Posterior cingulate gyrus (tissue), 11 donors: Measurements from ENCODE around the gene WDR37.
"Not testable (repeated sequence)": the region's sequence is repeated elsewhere in the genome, so short reads cannot be mapped to it uniquely, and the experiment has no call there.

Experiments used
- DNase-seq, 10 donors: peaks; one replicate each; pipeline versions ENCODE4 v3.0.0 to v3.0.0-alpha.2; 2020 to 2021; ENCODE audit warnings: mixed read lengths in 3 of 10
- intact Hi-C: fragments of 100-400 bp; cut with DNase I; formaldehyde crosslinking; loops from one replicate; pipeline ENCODE4 v1.15.1; 2023

Gene WDR37

GRCh38 chr10:1056326-1057105 lies at the start of gene WDR37:
Gene WDR37, plus strand, starts transcription at chr10:1056385. Its CDS starts 15,771 bp downstream, at chr10:1072156.
- intact Hi-C loops, result loop anchor here (2.0 kb wide), 1 partner anchor 68 kb away; the partner anchor contains the start of gene GTPBP4
- peak; percentile 85 to 98 (median 88) for DNase-seq

- no peak for DNase-seq
Measured at GRCh38 chr10:1006573-1006972, 49.6 kb upstream of the WDR37 start.

GRCh38 chr10:1007583-1007982 lies 48.6 kb upstream of the WDR37 start:
- no peak for DNase-seq
- intact Hi-C loops, result no loop called here

More at GRCh38 chr10:1006573-1006972, 49.6 kb upstream of the WDR37 start:
- intact Hi-C loops, result no loop called here

- intact Hi-C loops, result no loop called here
- DNase-seq, result peak in 1 of 10 donors; percentile 77
Measured at GRCh38 chr10:1009071-1009494, 47.1 kb upstream of the WDR37 start.

- intact Hi-C loops, DNase-seq: not testable (repeated sequence)
Measured at GRCh38 chr10:1009947-1010346, 46.2 kb upstream of the WDR37 start.

- intact Hi-C loops, result no loop called here
- DNase-seq, result no peak
Measured at GRCh38 chr10:1010703-1011102, 45.5 kb upstream of the WDR37 start.

GRCh38 chr10:1011696-1012095 lies 44.5 kb upstream of the WDR37 start:
- intact Hi-C loops, result no loop called here
- DNase-seq, result no peak

GRCh38 chr10:1015688-1016087 lies 40.5 kb upstream of the WDR37 start:
- DNase-seq, result no peak

GRCh38 chr10:1019362-1019761 lies 36.8 kb upstream of the WDR37 start:
- intact Hi-C loops, result no loop called here
- no peak for DNase-seq

More at GRCh38 chr10:1015688-1016087, 40.5 kb upstream of the WDR37 start:
- intact Hi-C loops, result no loop called here

GRCh38 chr10:1020460-1020859 lies 35.7 kb upstream of the WDR37 start:
- intact Hi-C loops, result no loop called here
- no peak for DNase-seq

GRCh38 chr10:1020958-1021357 lies 35.2 kb upstream of the WDR37 start:
- no peak for DNase-seq
- intact Hi-C loops, result no loop called here

GRCh38 chr10:1022413-1022812 lies 33.8 kb upstream of the WDR37 start:
- peak in 8 of 10 donors; percentile 27 to 96 (median 63) for DNase-seq
- intact Hi-C loops, result no loop called here

GRCh38 chr10:1024103-1024502 lies 32.1 kb upstream of the WDR37 start:
- intact Hi-C loops, result no loop called here

GRCh38 chr10:1025683-1026082 lies 30.5 kb upstream of the WDR37 start, which contains the start of gene IDI2:
Gene IDI2, minus strand, starts transcription at chr10:1025859. Its CDS starts 1,136 bp downstream, at chr10:1024723.
- no peak for DNase-seq
- intact Hi-C loops, result no loop called here

More at GRCh38 chr10:1024103-1024502, 32.1 kb upstream of the WDR37 start:
- no peak for DNase-seq

- DNase-seq, result no peak
- intact Hi-C loops, result no loop called here
Measured at GRCh38 chr10:1026578-1026977, 29.6 kb upstream of the WDR37 start.

- intact Hi-C loops, result no loop called here
Measured at GRCh38 chr10:1029838-1030237, 26.3 kb upstream of the WDR37 start.

GRCh38 chr10:1033601-1034000 lies 22.6 kb upstream of the WDR37 start:
- intact Hi-C loops, result no loop called here
- DNase-seq, result no peak

More at GRCh38 chr10:1029838-1030237, 26.3 kb upstream of the WDR37 start:
- DNase-seq, result no peak

GRCh38 chr10:1034758-1035157 lies 21.4 kb upstream of the WDR37 start:
- intact Hi-C loops, result no loop called here
- DNase-seq, result peak in 1 of 10 donors; percentile 43

GRCh38 chr10:1035201-1035600 lies 21.0 kb upstream of the WDR37 start:
- peak in 9 of 10 donors; percentile 30 to 94 (median 56) for DNase-seq

GRCh38 chr10:1036341-1036791 lies 19.8 kb upstream of the WDR37 start:
- intact Hi-C loops, result no loop called here
- no peak for DNase-seq

More at GRCh38 chr10:1035201-1035600, 21.0 kb upstream of the WDR37 start:
- intact Hi-C loops, result no loop called here

- intact Hi-C loops, result no loop called here
- DNase-seq, result peak in 4 of 10 donors; percentile 32 to 95 (median 62)
Measured at GRCh38 chr10:1037098-1037497, 19.1 kb upstream of the WDR37 start.

- intact Hi-C loops, DNase-seq: not testable (repeated sequence)
Measured at GRCh38 chr10:1038769-1039168, 17.4 kb upstream of the WDR37 start.
